GM12891 (cell line): ENCODE results near the gene DDX41.

Experiments
- PAX5 ChIP-seq: IDR thresholded peaks from 2 replicates; pipeline ENCODE4 v1.6.1; 2011; ENCODE audit warnings: low read length, moderate library complexity, mild to moderate bottlenecking; ENCODE audit not compliant: insufficient read depth, severe bottlenecking
- POLR2A ChIP-seq: IDR thresholded peaks from 2 replicates; pipeline ENCODE4 v1.6.1; 2011; ENCODE audit warnings: low read depth, low read length, control low read depth
- POLR2AphosphoS5 ChIP-seq: IDR thresholded peaks from 2 replicates; pipeline ENCODE4 v1.6.1; 2011; ENCODE audit warnings: low read depth, low read length, control low read depth

- no peak for TF ChIP-seq POLR2A
- no peak for TF ChIP-seq POLR2AphosphoS5
- no peak for TF ChIP-seq PAX5
Measured at GRCh38 chr5:177528631-177529030, 11.9 kb upstream of the DDX41 start.
